ENCODE results near the gene SPATA46. TPM values are rescaled to one million over a fixed set of nuclear protein-coding genes. Genes with fewer than 3 reads are reported as not detected.

SPATA46 gene
- total RNA-seq, 1 experiment from 2014 or later = not detected

DNA sequence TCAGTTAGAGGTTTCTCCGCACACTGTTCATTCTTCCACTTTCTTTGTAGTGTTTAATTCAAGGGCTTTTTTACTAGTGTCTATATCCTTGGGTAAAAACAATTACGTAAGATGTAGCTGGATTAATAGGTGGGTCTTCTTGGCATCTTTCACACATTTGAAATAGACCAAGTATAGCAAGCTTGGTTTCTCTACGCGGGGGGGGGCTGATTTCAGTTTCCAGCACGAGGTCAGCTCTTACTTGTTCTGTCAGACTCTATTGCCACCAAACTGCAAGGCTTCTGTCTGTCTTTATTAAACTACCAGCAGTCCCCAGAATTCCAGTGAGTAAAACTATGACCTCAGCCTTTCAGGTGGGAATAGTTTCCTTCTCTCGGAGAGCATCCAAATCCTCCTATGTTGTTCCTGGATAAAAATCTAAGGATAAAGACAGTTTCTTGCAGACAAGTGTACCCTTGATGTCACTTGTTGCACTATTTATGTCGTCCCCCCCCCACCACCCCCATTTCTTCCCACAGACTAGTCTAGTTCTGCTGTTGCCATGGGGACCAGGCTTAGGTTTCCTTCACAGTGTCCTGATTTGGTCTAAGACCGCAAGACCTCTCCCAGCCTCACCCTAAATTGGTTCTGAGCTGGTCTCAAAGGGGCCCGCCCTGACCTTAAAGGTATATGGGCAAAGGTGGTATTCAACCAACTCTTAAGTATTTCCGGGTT lies 17.0 kb downstream of the SPATA46 start:
- BruUV-seq (replicated peaks) = no TSS peak

More for the DNA sequence above, 17.0 kb downstream of the SPATA46 start:
- POLR2A ChIA-PET = no interaction called here
- H3K27ac ChIP-seq (ENCODE audit: low read depth, low read length) = no peak overlapping the region
- no peaks in the 10 kb centered on the region for H4K20me1 ChIP-seq (ENCODE audit: insufficient read depth)
- CTCF ChIA-PET = no interaction called here
- H3K4me1 ChIP-seq (ENCODE audit: control insufficient read depth in 1 of 2, insufficient read depth in 2 of 2, low read length in 2 of 2) = no peaks in the 10 kb centered on the region
- no peaks in the 10 kb centered on the region for H3K27me3 ChIP-seq (ENCODE audit: insufficient read depth, low read length)
- no peaks in the 10 kb centered on the region for H3K9me3 ChIP-seq (ENCODE audit: control insufficient read depth in 1 of 2, insufficient read depth in 1 of 2, low read depth in 1 of 2, low read length in 2 of 2)
- TF ChIP-seq ZNF274 (IDR thresholded peaks at IDR 0.05; ENCODE audit: low read depth, low read length) (no peak), YY1 (IDR thresholded peaks at IDR 0.05; ENCODE audit: extremely low read depth, insufficient replicate concordance, low read depth, low read length) (no peak), SP1 (IDR thresholded peaks at IDR 0.05; ENCODE audit: low read depth) (no peak), ZFX (IDR thresholded peaks at IDR 0.05) (no peak), POLR2A (IDR thresholded peaks at IDR 0.05; ENCODE audit: borderline replicate concordance, extremely low read depth, insufficient read depth, insufficient read length) (no peak), RAD21 (IDR thresholded peaks at IDR 0.05; ENCODE audit: low read depth) (no peak), TCF7L2 (IDR thresholded peaks at IDR 0.05; ENCODE audit: borderline replicate concordance, extremely low read depth, insufficient read depth, insufficient read length) (no peak), CBX3 (IDR thresholded peaks at IDR 0.05; ENCODE audit: low read depth) (no peak), SIN3A (IDR thresholded peaks at IDR 0.05; ENCODE audit: low read depth) (no peak), EGR1 (IDR thresholded peaks at IDR 0.05; ENCODE audit: low read depth) (no peak), EZH2 (IDR thresholded peaks at IDR 0.05) (no peak), FOSL1 (IDR thresholded peaks at IDR 0.05; ENCODE audit: low read depth) (no peak), SRF (IDR thresholded peaks at IDR 0.05; ENCODE audit: low read depth) (no peak), ELF1 (IDR thresholded peaks at IDR 0.05; ENCODE audit: borderline replicate concordance, low read depth) (no peak), POLR2AphosphoS5 (IDR thresholded peaks at IDR 0.05; ENCODE audit: low read depth, low read length) (no peak), JUND (IDR thresholded peaks at IDR 0.05) (no peak)
- TF ChIP-seq, protein P1, sequence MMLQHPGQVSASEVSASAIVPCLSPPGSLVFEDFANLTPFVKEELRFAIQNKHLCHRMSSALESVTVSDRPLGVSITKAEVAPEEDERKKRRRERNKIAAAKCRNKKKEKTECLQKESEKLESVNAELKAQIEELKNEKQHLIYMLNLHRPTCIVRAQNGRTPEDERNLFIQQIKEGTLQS (IDR thresholded peaks at IDR 0.05) = no peak
- TF ChIP-seq, protein P2, sequence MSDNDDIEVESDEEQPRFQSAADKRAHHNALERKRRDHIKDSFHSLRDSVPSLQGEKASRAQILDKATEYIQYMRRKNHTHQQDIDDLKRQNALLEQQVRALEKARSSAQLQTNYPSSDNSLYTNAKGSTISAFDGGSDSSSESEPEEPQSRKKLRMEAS (IDR thresholded peaks at IDR 0.05) = no peak
- TF ChIP-seq, protein P3, sequence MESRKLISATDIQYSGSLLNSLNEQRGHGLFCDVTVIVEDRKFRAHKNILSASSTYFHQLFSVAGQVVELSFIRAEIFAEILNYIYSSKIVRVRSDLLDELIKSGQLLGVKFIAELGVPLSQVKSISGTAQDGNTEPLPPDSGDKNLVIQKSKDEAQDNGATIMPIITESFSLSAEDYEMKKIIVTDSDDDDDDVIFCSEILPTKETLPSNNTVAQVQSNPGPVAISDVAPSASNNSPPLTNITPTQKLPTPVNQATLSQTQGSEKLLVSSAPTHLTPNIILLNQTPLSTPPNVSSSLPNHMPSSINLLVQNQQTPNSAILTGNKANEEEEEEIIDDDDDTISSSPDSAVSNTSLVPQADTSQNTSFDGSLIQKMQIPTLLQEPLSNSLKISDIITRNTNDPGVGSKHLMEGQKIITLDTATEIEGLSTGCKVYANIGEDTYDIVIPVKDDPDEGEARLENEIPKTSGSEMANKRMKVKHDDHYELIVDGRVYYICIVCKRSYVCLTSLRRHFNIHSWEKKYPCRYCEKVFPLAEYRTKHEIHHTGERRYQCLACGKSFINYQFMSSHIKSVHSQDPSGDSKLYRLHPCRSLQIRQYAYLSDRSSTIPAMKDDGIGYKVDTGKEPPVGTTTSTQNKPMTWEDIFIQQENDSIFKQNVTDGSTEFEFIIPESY (IDR thresholded peaks at IDR 0.05; ENCODE audit: extremely low read depth, insufficient replicate concordance, low read length) = no peak
- TF ChIP-seq, protein P4, sequence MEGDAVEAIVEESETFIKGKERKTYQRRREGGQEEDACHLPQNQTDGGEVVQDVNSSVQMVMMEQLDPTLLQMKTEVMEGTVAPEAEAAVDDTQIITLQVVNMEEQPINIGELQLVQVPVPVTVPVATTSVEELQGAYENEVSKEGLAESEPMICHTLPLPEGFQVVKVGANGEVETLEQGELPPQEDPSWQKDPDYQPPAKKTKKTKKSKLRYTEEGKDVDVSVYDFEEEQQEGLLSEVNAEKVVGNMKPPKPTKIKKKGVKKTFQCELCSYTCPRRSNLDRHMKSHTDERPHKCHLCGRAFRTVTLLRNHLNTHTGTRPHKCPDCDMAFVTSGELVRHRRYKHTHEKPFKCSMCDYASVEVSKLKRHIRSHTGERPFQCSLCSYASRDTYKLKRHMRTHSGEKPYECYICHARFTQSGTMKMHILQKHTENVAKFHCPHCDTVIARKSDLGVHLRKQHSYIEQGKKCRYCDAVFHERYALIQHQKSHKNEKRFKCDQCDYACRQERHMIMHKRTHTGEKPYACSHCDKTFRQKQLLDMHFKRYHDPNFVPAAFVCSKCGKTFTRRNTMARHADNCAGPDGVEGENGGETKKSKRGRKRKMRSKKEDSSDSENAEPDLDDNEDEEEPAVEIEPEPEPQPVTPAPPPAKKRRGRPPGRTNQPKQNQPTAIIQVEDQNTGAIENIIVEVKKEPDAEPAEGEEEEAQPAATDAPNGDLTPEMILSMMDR (IDR thresholded peaks at IDR 0.05 in 2 of 3, conservative IDR thresholded peaks at IDR 0.05 in 1 of 3; ENCODE audit: borderline replicate concordance in 1 of 3, insufficient read depth in 1 of 3, low read depth in 2 of 3, low read length in 2 of 3) = no peak
- no peak for DNase-seq (ENCODE audit: low read depth, low spot score)
- no peak overlapping the region for H3K9ac ChIP-seq (ENCODE audit: low read length)
- no peak for ATAC-seq
- no peaks in the 10 kb centered on the region for H3K79me2 ChIP-seq (ENCODE audit: insufficient read depth, low read length)
- intact Hi-C loops (cut with micrococcal nuclease) = loop anchor here (5.0 to 10.0 kb wide), 5 partner anchors 135 to 443 kb away; partner anchors contain the start of genes UAP1 and UHMK1
- no peak overlapping the region for H3K4me3 ChIP-seq (replicated peaks in 1 of 2; ENCODE audit: low read depth in 1 of 2, low read length in 2 of 2)
- no peak overlapping the region for H2AFZ ChIP-seq (ENCODE audit: low read depth, low read length, poor library complexity, severe bottlenecking)
- H3K4me2 ChIP-seq (ENCODE audit: low read length) = no peak overlapping the region
- peaks cover 0 to 3% of the 10 kb centered on the region in 2 experiments; a peak in 1 of 4 replicates for H3K36me3 ChIP-seq (ENCODE audit: control insufficient read depth in 1 of 2, insufficient read depth in 2 of 2, low read length in 2 of 2)
- no peaks in the 10 kb centered on the region for H3K9me2 ChIP-seq (ENCODE audit: insufficient read depth)
- RAD21 ChIA-PET (ENCODE audit: low non-redundant PET in 1 of 2, low total read pairs in 2 of 2, uncharacterized antibody in 2 of 2, unreplicated experiment in 2 of 2) = no interaction called here

Measured in HCT116 (cell line).